ENCODE measurements around the gene THSD4.

Gene THSD4

GRCh38 chr15:71411538-71412482 is 296.5 kb downstream of the THSD4 start:
- H3K36me3 ChIP-seq = no peaks in the 10 kb centered on the region
- no peak overlapping the region for H3K4me3 ChIP-seq (ENCODE audit: low read depth, low read length)
- TF ChIP-seq, protein P1, sequence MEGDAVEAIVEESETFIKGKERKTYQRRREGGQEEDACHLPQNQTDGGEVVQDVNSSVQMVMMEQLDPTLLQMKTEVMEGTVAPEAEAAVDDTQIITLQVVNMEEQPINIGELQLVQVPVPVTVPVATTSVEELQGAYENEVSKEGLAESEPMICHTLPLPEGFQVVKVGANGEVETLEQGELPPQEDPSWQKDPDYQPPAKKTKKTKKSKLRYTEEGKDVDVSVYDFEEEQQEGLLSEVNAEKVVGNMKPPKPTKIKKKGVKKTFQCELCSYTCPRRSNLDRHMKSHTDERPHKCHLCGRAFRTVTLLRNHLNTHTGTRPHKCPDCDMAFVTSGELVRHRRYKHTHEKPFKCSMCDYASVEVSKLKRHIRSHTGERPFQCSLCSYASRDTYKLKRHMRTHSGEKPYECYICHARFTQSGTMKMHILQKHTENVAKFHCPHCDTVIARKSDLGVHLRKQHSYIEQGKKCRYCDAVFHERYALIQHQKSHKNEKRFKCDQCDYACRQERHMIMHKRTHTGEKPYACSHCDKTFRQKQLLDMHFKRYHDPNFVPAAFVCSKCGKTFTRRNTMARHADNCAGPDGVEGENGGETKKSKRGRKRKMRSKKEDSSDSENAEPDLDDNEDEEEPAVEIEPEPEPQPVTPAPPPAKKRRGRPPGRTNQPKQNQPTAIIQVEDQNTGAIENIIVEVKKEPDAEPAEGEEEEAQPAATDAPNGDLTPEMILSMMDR (IDR thresholded peaks at IDR 0.05; ENCODE audit: low read depth, low read length) = no peak
- H3K27ac ChIP-seq = no peak overlapping the region
- DNase-seq = no peak
- H3K27me3 ChIP-seq (ENCODE audit: insufficient read depth, low read depth, severe bottlenecking) = no peaks in the 10 kb centered on the region
- H3K9me3 ChIP-seq (ENCODE audit: severe bottlenecking) = no peaks in the 10 kb centered on the region

DNA sequence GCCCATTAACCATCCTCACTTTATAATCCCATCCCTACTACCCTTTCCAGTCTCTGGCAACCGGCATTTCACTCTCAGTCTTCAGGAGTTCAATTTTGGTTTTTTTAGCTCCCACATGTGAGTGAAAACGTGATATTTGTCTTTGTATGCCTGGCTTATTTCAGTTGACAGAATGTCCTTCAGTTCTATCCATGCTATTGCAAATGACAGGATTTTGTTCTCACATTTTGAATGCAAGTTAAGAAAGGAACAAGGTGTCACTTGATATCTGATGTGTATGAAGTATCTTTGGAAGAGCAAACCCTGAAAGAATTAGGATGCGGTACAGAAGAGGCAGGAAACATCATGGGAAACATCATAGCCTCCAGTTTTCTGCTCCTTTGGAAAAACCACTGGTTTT is 298.1 kb downstream of the THSD4 start:
- Histone ChIP-seq H3K4me3 (ENCODE audit: low read depth, low read length) (no peak overlapping the region), H3K27me3 (ENCODE audit: insufficient read depth, low read depth, severe bottlenecking) (no peaks in the 10 kb centered on the region), H3K36me3 (no peaks in the 10 kb centered on the region), H3K9me3 (ENCODE audit: severe bottlenecking) (no peaks in the 10 kb centered on the region), H3K27ac (no peak overlapping the region)
- TF ChIP-seq, protein P1 (IDR thresholded peaks at IDR 0.05; ENCODE audit: low read depth, low read length) = no peak
- DNase-seq = no peak

- no peaks in the 10 kb centered on the region for H3K9me3 ChIP-seq (ENCODE audit: severe bottlenecking)
- H3K27me3 ChIP-seq (ENCODE audit: insufficient read depth, low read depth, severe bottlenecking) = no peaks in the 10 kb centered on the region
- H3K36me3 ChIP-seq = no peaks in the 10 kb centered on the region
- no peak overlapping the region for H3K4me3 ChIP-seq (ENCODE audit: low read depth, low read length)
- DNase-seq = no peak
- TF ChIP-seq, protein P1 (IDR thresholded peaks at IDR 0.05; ENCODE audit: low read depth, low read length) = no peak
- no peak overlapping the region for H3K27ac ChIP-seq
Observed at GRCh38 chr15:71414853-71415252, 299.6 kb downstream of the THSD4 start.

GRCh38 chr15:71422530-71423259 is 307.4 kb downstream of the THSD4 start:
- Histone ChIP-seq H3K27me3 (ENCODE audit: insufficient read depth, low read depth, severe bottlenecking) (no peaks in the 10 kb centered on the region), H3K27ac (no peak overlapping the region), H3K36me3 (no peaks in the 10 kb centered on the region), H3K4me3 (ENCODE audit: low read depth, low read length) (no peak overlapping the region), H3K9me3 (ENCODE audit: severe bottlenecking) (no peaks in the 10 kb centered on the region)
- TF ChIP-seq, protein P1 (IDR thresholded peaks at IDR 0.05; ENCODE audit: low read depth, low read length) = no peak
- DNase-seq = no peak

- Histone ChIP-seq H3K9me3 (ENCODE audit: severe bottlenecking) (no peaks in the 10 kb centered on the region), H3K27me3 (ENCODE audit: insufficient read depth, low read depth, severe bottlenecking) (no peaks in the 10 kb centered on the region), H3K36me3 (no peaks in the 10 kb centered on the region), H3K4me3 (ENCODE audit: low read depth, low read length) (no peak overlapping the region), H3K27ac (no peak overlapping the region)
- DNase-seq = no peak
- TF ChIP-seq, protein P1 (IDR thresholded peaks at IDR 0.05; ENCODE audit: low read depth, low read length) = no peak
Observed at GRCh38 chr15:71424765-71425164, 309.5 kb downstream of the THSD4 start.
